ENCODE data around the gene OAT. TPM values are rescaled to one million over a fixed set of nuclear protein-coding genes. Genes with fewer than 3 reads are reported as not detected.
"Not testable (repeated sequence)": the region's sequence is repeated elsewhere in the genome, so short reads cannot be mapped to it uniquely, and the experiment has no call there.

Gene OAT
- polyA plus RNA-seq, 12 donors, result 52.7 to 163 (median 77.7) TPM; not detected in 1

DNA sequence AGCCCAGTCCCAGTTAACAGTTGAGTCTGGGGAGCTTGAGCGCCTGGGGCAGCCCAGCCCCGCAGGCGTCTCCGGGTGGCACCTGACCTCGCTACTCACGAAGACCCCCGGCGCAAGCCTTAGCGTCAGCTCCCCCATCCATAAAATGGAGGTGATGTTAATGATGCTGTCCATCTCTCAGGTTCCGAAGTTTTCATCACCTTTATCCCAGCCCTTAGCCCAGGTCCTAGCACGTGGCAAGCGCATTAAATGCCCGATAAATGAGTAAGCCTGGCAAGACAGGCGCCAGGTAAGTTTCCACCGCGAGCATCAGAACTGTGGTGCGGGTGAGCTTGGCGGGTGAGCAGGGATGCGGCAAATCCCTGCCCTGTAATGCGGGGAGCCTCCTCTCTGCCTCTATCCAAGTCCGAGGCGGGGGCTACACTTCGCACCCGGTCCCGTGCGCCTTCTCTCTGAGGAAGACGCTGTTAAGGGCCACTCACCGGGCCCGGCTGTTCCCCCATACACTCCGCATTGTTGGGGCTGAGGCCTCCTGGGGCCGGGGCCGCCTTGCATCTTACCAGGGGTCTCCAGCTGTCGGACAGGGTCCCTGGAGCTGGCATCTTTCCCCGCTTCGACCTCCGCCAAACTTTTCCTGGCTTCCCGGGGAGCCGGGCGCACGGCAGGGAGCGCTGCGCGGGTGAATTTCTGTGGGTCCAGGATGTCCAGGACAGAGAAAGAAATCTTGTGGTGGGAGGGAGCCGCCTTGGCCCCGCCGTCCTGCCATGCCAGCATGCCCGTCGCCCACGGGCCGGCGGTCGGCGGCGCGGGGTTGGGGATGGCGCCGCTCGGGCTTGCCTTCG is 30.7 kb upstream of the OAT start:
- no peak for DNase-seq

DNA sequence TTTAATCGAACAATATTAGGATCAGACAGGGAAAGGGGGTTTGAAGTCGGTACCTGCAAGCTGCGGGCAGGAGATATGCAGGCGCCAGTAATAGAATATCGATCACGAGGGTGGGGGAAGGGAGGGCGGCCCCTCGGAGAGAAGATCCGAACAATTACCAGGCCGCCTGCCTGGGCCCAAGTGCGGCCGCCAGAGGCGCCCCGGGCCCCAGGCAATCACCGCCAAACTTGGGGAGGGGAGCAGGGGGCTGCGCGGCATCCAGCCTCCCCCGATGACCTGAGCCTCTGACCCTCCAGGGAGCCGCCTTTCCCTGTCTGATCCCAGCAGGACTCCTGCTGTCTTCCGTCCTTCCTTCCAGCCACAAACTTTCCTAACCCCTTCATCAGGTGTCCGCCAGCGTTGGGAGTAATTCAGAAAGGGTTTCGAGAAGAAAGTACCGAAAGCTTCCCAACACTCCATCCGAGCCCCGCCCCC is 30.0 kb upstream of the OAT start:
- no peak for DNase-seq

DNA sequence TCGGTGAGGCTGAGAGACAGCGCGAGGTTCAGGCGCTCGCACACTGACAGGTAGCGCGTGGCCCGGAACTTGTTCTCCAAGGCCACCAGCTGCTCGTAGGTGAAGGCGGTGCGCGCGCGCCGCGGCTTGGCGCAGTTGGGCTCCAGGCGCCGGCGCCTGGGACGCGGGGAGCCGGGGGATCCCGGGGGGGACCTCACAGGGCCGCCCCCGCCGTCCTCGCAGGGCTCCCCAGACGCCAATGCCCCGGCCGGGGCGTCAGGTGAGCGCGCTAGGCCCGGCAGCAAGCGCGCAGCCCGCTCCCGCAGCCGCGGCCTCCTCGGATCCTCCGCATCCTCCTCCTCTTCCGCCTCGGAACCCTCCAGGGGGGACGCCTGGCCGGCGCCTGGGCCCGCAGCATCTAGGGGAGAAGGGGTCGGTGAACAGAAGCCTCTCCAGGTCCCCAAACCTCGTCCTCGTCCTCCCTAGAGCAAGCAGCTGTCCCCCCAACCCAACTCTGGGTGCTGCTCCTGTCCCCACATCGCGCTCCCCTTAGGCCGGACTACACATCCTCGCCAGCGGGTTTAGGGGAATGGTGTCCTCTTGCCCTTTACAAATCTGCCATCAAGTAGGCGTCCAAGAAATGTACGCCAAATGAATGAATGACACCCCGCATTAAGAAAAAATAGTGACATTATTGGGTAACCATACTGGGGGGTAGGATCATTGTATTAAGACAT is 29.2 kb upstream of the OAT start:
- no peak for DNase-seq

DNA sequence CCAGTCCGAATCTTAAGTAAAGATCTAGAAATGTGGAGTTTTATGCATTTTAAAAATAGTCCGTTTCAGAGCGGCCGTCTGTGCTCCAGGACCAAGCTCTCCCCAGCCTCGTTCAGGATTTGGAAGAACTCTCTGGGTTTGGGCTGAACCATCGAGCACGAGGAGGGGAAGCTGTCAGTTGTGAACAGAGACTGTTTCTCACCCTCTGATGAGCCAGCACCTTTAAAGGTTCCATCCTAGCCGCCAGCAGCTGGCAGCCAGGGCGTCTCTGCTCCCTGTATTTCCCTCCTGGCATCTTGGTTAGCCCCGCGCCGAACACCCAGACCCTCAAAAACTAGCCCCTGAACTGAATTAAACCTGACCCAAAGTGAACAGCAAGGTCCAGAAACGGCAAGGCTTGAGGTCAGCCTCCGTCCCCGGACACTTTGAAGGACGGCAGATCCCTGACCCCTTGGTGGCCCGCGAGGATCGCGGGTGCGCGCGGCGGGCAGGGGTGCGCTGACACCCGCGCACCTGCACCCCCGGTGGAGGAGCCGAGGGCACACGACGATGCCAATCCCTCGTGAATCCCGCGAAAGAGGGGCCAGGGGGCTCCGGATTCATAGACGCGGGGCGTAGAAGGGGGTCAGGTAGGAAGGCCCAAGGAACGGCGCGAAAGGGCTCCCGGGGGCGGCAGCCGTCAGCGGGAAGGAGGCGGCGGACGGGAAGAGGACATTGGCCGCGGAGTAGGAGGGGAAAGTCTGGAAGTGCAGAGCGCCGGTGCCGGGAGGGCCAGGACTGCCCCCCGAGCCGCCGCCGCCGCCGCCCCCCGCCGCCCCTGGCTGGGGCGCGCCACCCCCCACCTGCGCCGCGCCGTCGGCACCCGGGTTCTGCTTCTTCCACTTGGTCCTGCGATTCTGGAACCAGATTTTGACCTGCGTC is 28.4 kb upstream of the OAT start:
- DNase-seq, result no peak

DNA sequence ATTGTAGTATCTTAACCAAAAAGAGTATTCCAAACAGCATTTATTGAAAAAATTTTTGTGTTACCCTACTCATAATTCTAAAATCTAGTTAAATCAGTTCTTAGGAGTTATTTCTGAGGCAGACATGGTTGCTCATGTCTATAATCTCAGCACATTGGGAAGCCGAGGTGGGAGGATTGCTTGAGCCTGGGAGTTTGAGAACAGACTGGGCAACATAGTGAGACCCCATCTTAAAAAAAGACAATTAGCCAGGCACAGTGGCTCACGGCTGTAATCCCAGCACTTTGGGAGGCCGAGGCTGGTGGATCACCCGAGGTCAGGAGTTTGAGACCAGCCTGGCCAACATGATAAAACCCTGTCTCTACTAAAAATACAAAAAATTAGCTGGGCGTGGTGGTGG is 23.0 kb upstream of the OAT start:
- DNase-seq, result not testable (repeated sequence)

DNA sequence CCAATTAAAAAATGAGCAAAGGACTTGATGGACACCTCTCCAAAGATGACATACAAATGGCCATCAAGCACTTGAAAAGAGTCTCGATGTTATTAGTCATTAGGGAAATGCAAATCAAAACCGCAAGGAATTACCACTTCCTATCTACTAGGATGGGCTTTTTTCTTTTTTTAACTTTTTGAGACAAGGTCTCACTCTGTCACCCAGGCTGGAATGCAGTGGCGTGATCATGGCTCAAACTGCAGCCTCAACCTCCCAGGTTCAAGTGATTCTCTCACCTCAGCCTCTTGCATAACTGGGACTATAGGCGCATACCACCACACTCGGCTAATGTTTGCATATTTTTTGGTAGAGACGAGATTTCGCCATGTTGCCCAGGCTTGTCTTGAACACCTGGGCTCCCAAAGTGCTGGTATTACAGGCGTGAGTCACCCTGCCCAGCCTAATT is 17.5 kb upstream of the OAT start:
- no peak for DNase-seq

DNA sequence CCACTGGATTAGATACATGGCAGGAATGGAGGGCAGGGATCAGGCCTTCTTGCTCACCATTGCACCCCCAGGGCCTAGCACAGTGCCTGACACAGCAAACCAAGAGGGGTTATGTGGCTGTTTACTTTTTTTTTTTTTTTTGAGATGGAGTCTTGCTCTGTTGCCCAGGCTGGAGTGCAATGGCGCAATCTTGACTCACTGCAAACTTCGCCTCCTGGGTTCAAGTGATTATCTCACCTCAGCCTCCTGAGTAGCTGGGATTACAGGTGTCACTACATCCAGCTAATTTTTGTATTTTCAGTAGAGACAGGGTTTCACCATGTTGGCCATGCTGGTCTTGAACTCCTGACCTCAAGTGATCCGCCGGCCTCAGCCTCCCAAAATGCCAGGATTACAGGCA is 17.0 kb upstream of the OAT start:
- DNase-seq, result not testable (repeated sequence)

DNA sequence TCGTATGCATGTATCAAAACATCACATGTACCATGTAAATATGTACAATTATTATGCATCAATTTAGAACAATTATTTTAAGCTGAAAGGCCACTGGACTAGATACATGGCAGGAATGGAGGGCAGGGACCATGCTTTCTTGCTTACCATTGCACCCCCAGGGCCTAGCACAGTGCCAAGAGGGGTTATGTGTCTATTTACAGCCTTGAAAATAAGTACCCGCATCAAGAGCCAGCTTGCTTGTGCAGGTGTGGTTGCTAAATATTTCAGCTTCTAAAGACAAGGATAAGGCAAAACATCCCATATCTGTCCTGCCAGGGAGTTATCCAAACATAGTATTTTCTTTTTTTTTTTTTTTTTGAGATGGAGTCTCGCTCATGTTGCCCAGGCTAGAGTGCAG is 14.7 kb upstream of the OAT start:
- no peak for DNase-seq

DNA sequence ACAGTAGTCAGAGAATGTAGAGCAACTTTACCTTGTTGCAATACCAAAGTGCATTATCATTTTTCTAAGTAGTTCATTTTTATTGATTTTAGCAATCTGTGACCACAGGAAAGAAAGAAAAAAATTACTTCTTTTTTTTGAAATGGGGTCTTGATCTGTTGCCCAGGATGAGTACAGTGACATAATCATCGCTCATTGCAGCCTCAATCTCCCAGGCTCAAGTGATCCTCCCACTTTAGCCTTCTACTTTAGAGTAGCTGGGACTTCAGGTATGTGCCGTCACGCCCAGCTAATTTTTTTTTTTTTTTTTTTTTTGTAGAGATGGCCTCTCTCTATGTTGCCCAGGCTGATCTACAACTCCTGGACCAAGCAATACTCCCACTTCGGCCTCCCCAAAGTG is 11.4 kb upstream of the OAT start:
- DNase-seq, result no peak

DNA sequence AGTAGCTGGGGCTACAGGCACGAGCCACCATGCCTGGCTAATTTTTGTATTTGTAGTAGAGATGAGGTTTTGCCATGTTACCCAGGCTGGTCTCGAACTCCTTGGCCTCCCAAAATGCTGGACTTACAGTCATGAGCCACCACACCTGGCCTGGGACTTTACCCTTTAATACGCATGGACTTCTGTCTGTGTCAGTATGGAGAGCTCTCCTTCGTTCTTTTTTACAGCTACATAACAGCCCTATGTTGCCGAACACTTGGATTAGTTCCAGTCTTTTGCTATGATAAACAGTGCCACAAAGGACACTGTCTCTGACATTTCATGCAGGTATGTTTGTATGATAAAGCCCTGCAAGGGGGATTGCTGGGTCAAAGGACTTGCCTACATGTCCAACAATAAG is 10.9 kb upstream of the OAT start:
- no peak for DNase-seq

DNA sequence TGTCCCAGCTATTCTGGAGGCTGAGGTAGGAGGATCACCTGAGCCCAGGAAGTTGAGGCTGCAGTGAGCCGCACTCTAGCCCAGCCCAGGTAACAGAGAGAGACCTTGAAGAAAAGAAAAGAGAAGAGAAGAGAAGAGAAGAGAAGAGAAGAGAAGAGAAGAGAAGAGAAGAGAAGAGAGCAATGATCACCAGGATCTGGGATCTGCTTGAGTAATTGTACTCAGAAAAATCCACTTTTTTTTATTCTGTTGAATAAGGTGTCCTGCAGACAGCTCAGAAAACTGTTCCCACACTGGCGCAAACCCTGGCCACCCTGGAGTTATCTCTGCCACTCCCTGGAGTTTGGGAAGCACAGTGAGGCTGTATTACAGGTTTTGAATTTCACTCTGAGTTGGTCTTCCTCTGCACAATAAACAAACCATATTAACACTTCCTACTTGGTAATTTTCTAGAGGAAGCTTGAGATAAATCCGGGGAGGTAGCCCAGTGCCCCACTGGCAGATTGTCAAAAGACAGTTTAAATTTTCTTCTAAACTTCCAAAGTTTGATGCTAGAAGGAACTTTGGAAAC is 9.6 kb upstream of the OAT start:
- no peak for DNase-seq

DNA sequence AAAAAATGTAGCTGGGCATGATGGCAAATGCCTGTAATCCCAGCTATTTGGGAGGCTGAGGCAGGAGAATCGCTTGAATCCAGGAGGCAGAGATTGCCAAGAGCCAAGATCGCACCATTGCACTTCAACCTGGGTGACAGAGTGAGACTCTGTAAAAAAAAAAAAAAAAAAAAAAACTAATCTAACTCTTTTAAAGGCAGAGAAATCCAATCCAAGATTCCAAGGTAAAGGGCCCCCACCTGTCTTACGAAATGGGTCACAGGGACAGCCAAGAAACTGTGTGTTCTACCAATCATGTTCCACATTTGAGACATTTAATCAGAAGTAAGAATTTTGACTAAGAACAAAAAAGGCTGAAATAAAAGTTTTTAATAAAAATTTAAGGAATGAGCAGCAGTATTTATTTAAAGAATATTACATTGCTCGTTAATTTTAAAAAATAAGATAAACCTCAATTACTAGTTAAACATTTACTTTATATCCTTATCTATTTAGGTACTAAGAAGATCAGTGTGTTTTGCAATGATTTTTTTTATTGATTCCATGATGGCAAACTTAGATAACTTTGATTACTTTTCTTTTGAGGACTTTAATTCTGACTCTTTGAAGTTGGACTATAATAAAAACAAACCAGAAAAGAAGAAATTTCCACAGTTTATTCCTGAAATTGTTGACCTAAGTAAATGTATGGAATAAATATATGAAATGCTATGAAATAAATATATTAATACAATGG is 6.7 kb upstream of the OAT start:
- DNase-seq, result no peak

DNA sequence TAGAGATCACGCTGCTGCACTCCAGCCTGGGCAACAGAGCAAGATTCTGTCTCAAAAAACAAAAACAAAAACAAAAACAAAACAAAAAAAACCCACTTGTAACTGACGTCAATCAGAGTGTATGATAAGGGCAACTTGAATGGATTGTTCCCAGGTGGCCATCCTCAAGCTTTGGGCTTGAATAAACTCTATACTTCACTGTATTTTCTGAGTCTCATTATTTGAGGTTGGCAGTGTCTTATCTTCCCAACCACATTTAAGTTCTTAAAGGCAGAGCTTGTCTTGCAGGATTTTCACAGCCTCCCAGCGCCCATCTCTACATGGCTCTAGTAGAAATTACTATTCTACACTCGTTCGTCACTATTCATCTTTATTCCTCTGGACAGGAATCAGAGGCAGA is 5.1 kb upstream of the OAT start:
- DNase-seq, result no peak

DNA sequence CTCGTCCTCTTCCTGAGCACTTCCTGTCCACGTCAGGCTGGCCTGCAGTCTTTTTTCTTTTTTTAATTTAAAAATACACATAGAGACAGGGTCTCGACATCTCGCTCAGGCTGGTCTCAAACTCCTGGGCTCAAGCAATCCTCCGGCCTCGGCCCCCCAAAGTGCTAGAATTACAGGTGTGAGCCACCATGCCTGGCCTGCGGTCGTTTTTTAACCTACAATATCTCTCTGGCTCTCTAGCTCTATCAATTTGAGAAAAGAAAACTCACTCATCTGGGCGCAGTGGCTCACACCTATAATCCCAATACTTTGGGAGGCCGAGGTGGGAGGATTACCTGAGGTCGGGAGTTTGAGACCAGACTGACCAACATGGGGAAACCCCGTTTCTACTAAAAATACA is 4.0 kb upstream of the OAT start:
- no peak for DNase-seq

DNA sequence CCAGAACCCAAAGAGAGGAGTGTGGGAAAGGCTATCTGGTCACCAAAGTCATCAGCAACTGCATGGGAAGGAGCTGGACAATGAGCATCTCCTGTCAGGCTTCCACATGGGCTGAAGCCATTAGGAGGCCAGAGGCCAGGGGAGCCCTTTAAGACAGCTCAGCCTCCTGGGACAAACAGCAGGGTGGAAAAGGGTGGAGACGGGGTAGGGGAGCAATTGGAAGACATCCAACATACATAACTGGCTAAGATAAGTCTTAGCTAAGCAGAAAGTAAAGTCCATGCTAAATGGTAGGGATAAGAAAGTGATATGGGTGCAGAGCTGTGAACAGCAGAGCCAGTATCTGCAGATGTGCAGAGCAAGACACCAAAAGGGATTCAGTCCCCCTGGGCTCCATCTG is 1.5 kb upstream of the OAT start:
- no peak for DNase-seq

DNA sequence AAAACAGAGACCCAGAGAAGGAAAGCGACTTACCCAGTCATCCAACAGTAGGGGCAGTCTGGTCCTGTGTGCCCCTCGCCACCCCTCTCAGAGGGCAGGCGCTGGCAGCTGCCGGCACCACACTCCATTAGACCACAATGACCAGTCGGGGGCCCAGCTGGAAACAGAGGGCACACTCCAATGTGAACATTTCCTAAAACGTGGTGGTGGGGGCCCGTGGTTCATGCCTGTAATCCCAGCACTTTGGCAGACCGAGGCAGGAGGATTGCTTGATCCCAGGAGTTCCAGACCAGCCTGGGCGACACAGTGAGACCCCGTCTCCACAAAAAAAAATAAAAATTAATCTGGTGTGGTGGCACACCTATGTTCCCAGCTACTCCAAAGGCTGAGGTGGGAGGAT is 912 bp upstream of the OAT start:
- no peak for DNase-seq

DNA sequence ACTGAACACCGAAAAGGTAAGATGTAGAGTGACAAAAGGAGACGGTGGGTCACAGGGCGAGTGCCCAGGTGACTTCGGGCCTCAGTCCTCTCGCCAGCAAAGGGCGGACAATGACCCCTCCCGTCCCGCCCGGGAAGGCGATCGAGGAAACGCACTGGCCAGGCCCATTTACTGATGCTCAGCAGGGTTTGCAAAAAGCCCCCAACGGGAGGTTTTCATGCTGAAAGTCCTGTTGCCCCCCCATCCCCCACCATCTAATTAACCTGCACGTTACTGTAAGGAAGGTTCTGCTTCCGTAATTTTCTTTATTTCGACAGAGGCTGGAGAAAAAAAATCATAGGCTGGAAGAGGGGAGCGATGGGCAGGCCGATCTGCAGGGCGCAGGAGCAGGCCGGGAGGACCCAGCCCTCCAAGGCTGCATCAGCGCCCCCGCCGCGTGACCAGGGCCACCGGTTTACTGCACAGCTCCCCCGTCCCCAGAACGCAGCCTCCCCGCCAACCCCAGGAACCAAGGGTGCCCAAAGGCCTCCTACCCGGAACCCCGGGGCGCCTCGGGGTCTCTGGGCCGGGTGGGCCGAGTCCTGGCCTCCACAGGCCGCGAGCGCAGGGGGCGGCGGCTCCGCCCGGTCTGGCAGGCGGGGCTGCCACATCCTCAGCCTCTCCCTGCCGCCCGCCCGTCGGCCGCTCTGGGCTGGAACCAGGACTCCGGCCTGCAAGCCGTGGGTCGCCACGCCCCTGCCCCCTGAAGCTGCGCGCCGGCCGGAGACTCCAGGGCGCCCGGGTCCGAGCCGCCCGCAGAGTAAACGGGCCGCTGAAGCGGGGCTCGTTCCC is 613 bp downstream of the OAT start:
- DNase-seq, result peak; percentile 68

DNA sequence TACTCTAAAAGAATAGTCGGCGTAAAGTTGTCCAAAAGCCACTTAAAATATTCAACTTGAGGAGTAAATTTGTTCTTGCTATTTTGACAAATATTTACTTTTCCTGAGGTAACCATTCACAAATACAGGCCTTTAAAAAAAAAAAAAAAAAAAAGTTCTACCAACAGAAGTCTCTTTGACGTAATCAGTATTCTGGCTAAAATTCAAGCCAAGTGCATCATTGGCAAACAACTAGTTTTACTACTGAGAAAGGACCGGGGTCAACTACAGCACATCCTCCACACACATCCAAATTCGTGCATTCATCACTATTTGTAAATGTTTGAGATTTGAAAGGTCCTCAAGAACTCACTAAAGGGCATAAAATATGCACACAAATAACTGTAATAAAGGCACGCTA is 2.0 kb downstream of the OAT start:
- DNase-seq, result no peak

DNA sequence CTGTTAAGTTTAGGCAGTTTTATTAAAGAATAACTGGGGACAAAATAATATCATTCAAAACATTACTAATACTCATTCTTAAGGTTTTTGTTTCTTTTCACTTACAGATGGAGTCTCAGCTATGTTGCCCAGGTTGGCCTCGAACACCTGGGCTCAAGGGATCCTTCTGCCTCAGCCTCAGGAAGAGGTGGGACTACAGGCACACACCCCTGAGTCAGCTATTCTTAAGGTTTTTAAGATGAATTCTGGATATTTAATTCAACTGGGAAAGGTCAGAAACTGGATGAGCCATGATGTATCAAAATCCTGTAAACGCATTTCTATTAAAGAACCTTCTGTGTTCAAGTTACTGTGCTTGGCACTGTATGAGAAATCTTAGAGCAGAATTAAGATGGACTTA is 3.5 kb downstream of the OAT start:
- no peak for DNase-seq

DNA sequence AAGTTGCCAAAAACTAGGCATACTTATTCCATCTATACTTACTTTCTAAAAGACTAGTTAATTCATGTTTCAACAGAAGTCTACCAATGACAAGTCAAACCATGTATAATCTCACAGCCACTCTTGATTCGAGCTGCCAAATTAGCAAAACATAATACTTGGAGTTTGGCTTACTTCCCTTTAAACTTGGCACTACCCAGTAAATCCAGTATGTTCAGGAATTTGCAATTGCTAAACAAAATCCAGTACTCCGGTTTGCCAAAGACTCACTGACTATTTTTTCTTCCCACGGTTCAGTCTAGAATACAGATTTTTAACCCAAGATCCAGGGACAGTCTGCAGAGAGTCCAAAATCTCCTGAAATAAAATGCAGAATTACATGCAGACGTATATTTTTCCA is 4.6 kb downstream of the OAT start:
- no peak for DNase-seq

Data from muscle of arm (tissue), 12 donors.